Measurements from ENCODE around the gene ALDH1A3.

Gene ALDH1A3

GRCh38 chr15:100893261-100893963 is 13.8 kb downstream of the ALDH1A3 start:
- H3K9me3 ChIP-seq (replicated peaks in 1 of 11), result no peaks in the 10 kb centered on the region
- no peak overlapping the region for H3K9ac ChIP-seq
- H3K4me1 ChIP-seq, result peaks cover 25 to 33% (median 28%) of the 10 kb centered on the region in 10 experiments
- H3K27me3 ChIP-seq, result peaks cover 52 to 64% (median 60%) of the 10 kb centered on the region in 11 experiments
- no peak overlapping the region for H3K4me3 ChIP-seq
- no peak overlapping the region for H3K4me2 ChIP-seq
- H4K20me1 ChIP-seq, result peaks cover 0 to 22% (median 0%) of the 10 kb centered on the region in 11 experiments; a peak in 5 of 22 replicates
- TF ChIP-seq Cebpa-rat (IDR thresholded peaks at IDR 0.05), result no peak
- no peaks in the 10 kb centered on the region for H3K36me3 ChIP-seq
- no peak overlapping the region for H3K27ac ChIP-seq

- peaks cover 46 to 59% (median 55%) of the 10 kb centered on the region in 11 experiments for H3K27me3 ChIP-seq
Observed at GRCh38 chr15:100893964-100894295, 14.3 kb downstream of the ALDH1A3 start.

GRCh38 chr15:100895721-100896120 is 16.1 kb downstream of the ALDH1A3 start:
- H3K27me3 ChIP-seq, result peaks cover 28 to 41% (median 37%) of the 10 kb centered on the region in 11 experiments
- H3K4me2 ChIP-seq, result no peak overlapping the region
- peaks cover 0 to 10% (median 0%) of the 10 kb centered on the region in 11 experiments; a peak in 4 of 22 replicates for H4K20me1 ChIP-seq
- H3K9ac ChIP-seq, result no peak overlapping the region
- no peaks in the 10 kb centered on the region for H3K36me3 ChIP-seq
- H3K9me3 ChIP-seq (replicated peaks in 1 of 11), result no peaks in the 10 kb centered on the region
- TF ChIP-seq Cebpa-rat (IDR thresholded peaks at IDR 0.05), result no peak
- no peak overlapping the region for H3K4me3 ChIP-seq
- peaks cover 5 to 14% (median 10%) of the 10 kb centered on the region in 10 experiments; a peak in 19 of 20 replicates for H3K4me1 ChIP-seq
- no peak overlapping the region for H3K27ac ChIP-seq

More at GRCh38 chr15:100893964-100894295, 14.3 kb downstream of the ALDH1A3 start:
- Histone ChIP-seq H3K4me2 (no peak overlapping the region), H3K9me3 (replicated peaks in 1 of 11) (no peaks in the 10 kb centered on the region), H3K4me1 (peaks cover 23 to 31% (median 26%) of the 10 kb centered on the region in 10 experiments), H3K27ac (no peak overlapping the region), H3K36me3 (no peaks in the 10 kb centered on the region), H3K9ac (no peak overlapping the region), H4K20me1 (peaks cover 0 to 20% (median 0%) of the 10 kb centered on the region in 11 experiments; a peak in 5 of 22 replicates), H3K4me3 (no peak overlapping the region)
- TF ChIP-seq Cebpa-rat (IDR thresholded peaks at IDR 0.05), result no peak

- Histone ChIP-seq H3K27me3 (peaks cover 11 to 33% (median 20%) of the 10 kb centered on the region in 11 experiments), H3K9me3 (replicated peaks in 1 of 11) (no peaks in the 10 kb centered on the region), H3K36me3 (no peaks in the 10 kb centered on the region), H4K20me1 (peaks cover 0 to 3% (median 0%) of the 10 kb centered on the region in 11 experiments; a peak in 3 of 22 replicates), H3K4me2 (no peak overlapping the region), H3K4me3 (no peak overlapping the region), H3K4me1 (peaks cover 2 to 20% (median 4%) of the 10 kb centered on the region in 10 experiments; a peak in 16 of 20 replicates), H3K9ac (no peak overlapping the region), H3K27ac (no peak overlapping the region)
- no peak for TF ChIP-seq Cebpa-rat (IDR thresholded peaks at IDR 0.05)
Observed at GRCh38 chr15:100897221-100898151, 17.9 kb downstream of the ALDH1A3 start.

GRCh38 chr15:100898152-100898490 is 18.5 kb downstream of the ALDH1A3 start:
- Histone ChIP-seq H3K4me1 (peaks cover 6 to 24% (median 8%) of the 10 kb centered on the region in 10 experiments; a peak in 16 of 20 replicates), H3K36me3 (no peaks in the 10 kb centered on the region), H3K27me3 (peaks cover 4 to 30% (median 14%) of the 10 kb centered on the region in 11 experiments; a peak in 19 of 22 replicates), H3K4me3 (no peak overlapping the region), H3K9me3 (replicated peaks in 1 of 11) (no peaks in the 10 kb centered on the region), H4K20me1 (peaks cover 0 to 3% (median 0%) of the 10 kb centered on the region in 11 experiments; a peak in 2 of 22 replicates), H3K4me2 (no peak overlapping the region), H3K9ac (no peak overlapping the region), H3K27ac (no peak overlapping the region)
- TF ChIP-seq Cebpa-rat (IDR thresholded peaks at IDR 0.05), result no peak

GRCh38 chr15:100898661-100899462 is 19.2 kb downstream of the ALDH1A3 start:
- no peak for TF ChIP-seq Cebpa-rat (IDR thresholded peaks at IDR 0.05)
- Histone ChIP-seq H3K4me3 (no peak overlapping the region), H4K20me1 (no peaks in the 10 kb centered on the region; a peak in 1 of 22 replicates), H3K9me3 (replicated peaks in 1 of 11) (no peaks in the 10 kb centered on the region), H3K9ac (no peak overlapping the region), H3K4me1 (peaks cover 6 to 24% (median 8%) of the 10 kb centered on the region in 10 experiments; a peak in 16 of 20 replicates), H3K27ac (no peak overlapping the region), H3K36me3 (no peaks in the 10 kb centered on the region), H3K4me2 (no peak overlapping the region), H3K27me3 (peaks cover 0 to 22% (median 6%) of the 10 kb centered on the region in 11 experiments; a peak in 13 of 22 replicates)

- H3K27me3 ChIP-seq, result peaks cover 0 to 15% (median 0%) of the 10 kb centered on the region in 11 experiments; a peak in 6 of 22 replicates
- H3K9ac ChIP-seq, result no peak overlapping the region
Observed at GRCh38 chr15:100899601-100900000, 20.0 kb downstream of the ALDH1A3 start.

GRCh38 chr15:100900136-100900794 is 20.6 kb downstream of the ALDH1A3 start:
- peaks cover 0 to 15% (median 0%) of the 10 kb centered on the region in 11 experiments; a peak in 5 of 22 replicates for H3K27me3 ChIP-seq
- H3K9ac ChIP-seq, result no peak overlapping the region

More at GRCh38 chr15:100899601-100900000, 20.0 kb downstream of the ALDH1A3 start:
- no peak for TF ChIP-seq Cebpa-rat (IDR thresholded peaks at IDR 0.05)
- Histone ChIP-seq H3K4me1 (peaks cover 6 to 24% (median 8%) of the 10 kb centered on the region in 10 experiments; a peak in 16 of 20 replicates), H3K36me3 (no peaks in the 10 kb centered on the region), H3K27ac (no peak overlapping the region), H3K9me3 (replicated peaks in 1 of 11) (no peaks in the 10 kb centered on the region), H3K4me3 (no peak overlapping the region), H3K4me2 (no peak overlapping the region), H4K20me1 (no peaks in the 10 kb centered on the region; a peak in 1 of 22 replicates)

More at GRCh38 chr15:100900136-100900794, 20.6 kb downstream of the ALDH1A3 start:
- H3K27ac ChIP-seq, result no peak overlapping the region
- peaks cover 6 to 24% (median 8%) of the 10 kb centered on the region in 10 experiments; a peak in 16 of 20 replicates for H3K4me1 ChIP-seq
- H4K20me1 ChIP-seq, result no peaks in the 10 kb centered on the region; a peak in 1 of 22 replicates
- no peak overlapping the region for H3K4me2 ChIP-seq
- H3K4me3 ChIP-seq, result no peak overlapping the region
- H3K36me3 ChIP-seq, result no peaks in the 10 kb centered on the region
- H3K9me3 ChIP-seq (replicated peaks in 1 of 11), result no peaks in the 10 kb centered on the region
- TF ChIP-seq Cebpa-rat (IDR thresholded peaks at IDR 0.05), result no peak

All from BLaER1 treated with 17β-estradiol and CSF1 and Interleukin-3, amounts not matched to agents 10 nM and 100 nM (cell line).